BLaER1 treated with 17β-estradiol and CSF1 and Interleukin-3, amounts not matched to agents 10 nM and 100 nM (cell line): ENCODE measurements around the gene CYLC1.

Source experiments
- H3K27ac ChIP-seq, 11 experiments: shearing (Covaris generic); formaldehyde crosslinking; 2 replicates each; pipeline ENCODE4 v1.8.1; 2022
- H3K27me3 ChIP-seq, 11 experiments: shearing (Covaris generic); formaldehyde crosslinking; 2 replicates each; pipeline ENCODE4 v1.8.1; 2022
- H3K36me3 ChIP-seq, 11 experiments: shearing (Covaris generic); formaldehyde crosslinking; 2 replicates each; pipeline ENCODE4 v1.8.1; 2022
- H3K4me1 ChIP-seq, 10 experiments: shearing (Covaris generic); formaldehyde crosslinking; 2 replicates each; pipeline ENCODE4 v1.8.1; 2022
- H3K4me2 ChIP-seq, 11 experiments: shearing (Covaris generic); formaldehyde crosslinking; 2 replicates each; pipeline ENCODE4 v1.8.1; 2022
- H3K4me3 ChIP-seq, 10 experiments: shearing (Covaris generic); formaldehyde crosslinking; 2 replicates each; pipeline ENCODE4 v1.8.1; 2022
- H3K9ac ChIP-seq, 11 experiments: shearing (Covaris generic); formaldehyde crosslinking; 2 replicates each; pipeline ENCODE4 v1.8.1; 2022
- H3K9me3 ChIP-seq, 11 experiments: shearing (Covaris generic); formaldehyde crosslinking; replicated peaks in 1 of 11; 2 replicates each; pipeline ENCODE4 v1.8.1; 2022
- H4K20me1 ChIP-seq, 11 experiments: shearing (Covaris generic); formaldehyde crosslinking; 2 replicates each; pipeline ENCODE4 v1.8.1; 2022
- Cebpa-rat ChIP-seq, 11 experiments: shearing (Covaris generic); IDR thresholded peaks; 2 replicates each; pipeline ENCODE4 v1.8.1; 2022

The CYLC1 gene

DNA sequence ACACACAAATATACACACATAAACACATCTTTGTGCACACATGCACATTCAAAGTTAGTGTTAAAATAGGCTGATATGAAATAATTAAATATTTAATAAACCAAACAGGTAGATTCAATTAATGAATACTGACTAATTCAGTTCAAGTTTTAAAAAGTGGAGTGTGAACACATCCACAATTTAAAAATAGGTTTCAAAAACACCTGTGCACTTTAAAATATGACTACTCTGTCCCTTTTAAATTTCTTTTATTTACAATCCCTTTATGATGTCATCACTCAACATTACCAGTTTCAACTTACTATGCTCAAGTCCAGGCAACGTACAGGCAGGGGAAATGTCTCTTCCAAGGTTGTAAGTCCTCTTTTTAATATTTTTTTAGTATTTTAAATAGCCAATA is at the start of gene CYLC1:
Gene CYLC1, plus strand, starts transcription at position 301 of the 400 bp plus-strand sequence. Its CDS starts 37 bp downstream, at position 338.
- no peaks in the 10 kb centered on the region for H3K4me1 ChIP-seq
- no peaks in the 10 kb centered on the region for H4K20me1 ChIP-seq
- peaks cover 31 to 85% (median 67%) of the 10 kb centered on the region in 11 experiments; a peak in 20 of 22 replicates for H3K27me3 ChIP-seq
- H3K36me3 ChIP-seq, result no peaks in the 10 kb centered on the region
- no peak within 1 kb of the TSS for H3K4me3 ChIP-seq
- H3K9ac ChIP-seq, result no peak within 1 kb of the TSS
- peaks cover 8 to 20% (median 12%) of the 10 kb centered on the region in 11 experiments; a peak in 18 of 22 replicates for H3K9me3 ChIP-seq
- no peak for TF ChIP-seq Cebpa-rat (IDR thresholded peaks at IDR 0.05)
- H3K27ac ChIP-seq, result no peak within 1 kb of the TSS
- H3K4me2 ChIP-seq, result no peak within 1 kb of the TSS

DNA sequence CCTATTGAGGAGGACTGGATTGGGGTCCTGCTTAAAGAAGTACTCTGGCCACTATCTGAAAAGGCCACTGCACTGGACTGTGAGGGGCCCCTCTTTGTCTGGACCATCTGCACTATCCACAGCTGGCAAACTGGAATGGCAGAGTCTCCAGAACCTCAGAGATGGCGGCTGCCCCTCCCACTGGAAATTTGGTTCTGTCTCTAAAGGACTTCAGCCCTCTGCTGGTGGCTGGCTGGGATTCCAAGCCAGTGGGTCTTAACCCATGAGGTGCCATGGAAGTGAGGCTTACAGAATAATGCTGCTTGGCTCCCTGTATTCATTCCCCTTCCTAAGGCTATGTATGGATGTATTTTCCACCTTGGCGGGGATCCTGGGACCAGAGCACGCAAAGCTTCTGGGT is 41.6 kb upstream of the CYLC1 start:
- no peak for TF ChIP-seq Cebpa-rat (IDR thresholded peaks at IDR 0.05)
- Histone ChIP-seq H3K4me1 (no peaks in the 10 kb centered on the region), H3K36me3 (no peaks in the 10 kb centered on the region), H3K4me3 (no peak overlapping the region), H3K4me2 (no peak overlapping the region), H4K20me1 (no peaks in the 10 kb centered on the region), H3K9me3 (peaks cover 6 to 23% (median 15%) of the 10 kb centered on the region in 11 experiments; a peak in 17 of 22 replicates), H3K9ac (no peak overlapping the region), H3K27me3 (peaks cover 38 to 99% (median 85%) of the 10 kb centered on the region in 11 experiments; a peak in 20 of 22 replicates), H3K27ac (no peak overlapping the region)

- Histone ChIP-seq H3K9me3 (peaks cover 0 to 6% (median 0%) of the 10 kb centered on the region in 11 experiments; a peak in 4 of 22 replicates), H3K4me1 (peaks cover 6 to 24% (median 18%) of the 10 kb centered on the region in 10 experiments; a peak in 15 of 20 replicates), H3K36me3 (no peaks in the 10 kb centered on the region), H3K4me3 (peak overlapping the region in 3 of 10 experiments; percentile 4 to 23 (median 21); a peak in 1 of 20 replicates), H3K27ac (peak overlapping the region; percentile 32 to 77 (median 64); a peak in 20 of 22 replicates), H3K27me3 (peaks cover 33 to 97% (median 92%) of the 10 kb centered on the region in 11 experiments), H4K20me1 (0 out of 22 replicates have a peak, but pooled peaks cover 0 to 6% (median 0%) of the 10 kb centered on the region in 11 experiments), H3K4me2 (peak overlapping the region; percentile 23 to 62 (median 49)), H3K9ac (peak overlapping the region in 10 of 11 experiments; percentile 3 to 63 (median 52); a peak in 15 of 22 replicates)
- no peak for TF ChIP-seq Cebpa-rat (IDR thresholded peaks at IDR 0.05)
Measured at GRCh38 chrX:83829874-83830273, 31.1 kb upstream of the CYLC1 start.

- Histone ChIP-seq H3K27me3 (peaks cover 0 to 58% (median 34%) of the 10 kb centered on the region in 11 experiments; a peak in 20 of 22 replicates), H3K4me1 (0 out of 20 replicates have a peak, but pooled peaks cover 0 to 6% (median 0%) of the 10 kb centered on the region in 10 experiments), H3K9ac (no peak overlapping the region), H3K36me3 (no peaks in the 10 kb centered on the region), H3K9me3 (peaks cover 0 to 11% (median 0%) of the 10 kb centered on the region in 11 experiments; a peak in 5 of 22 replicates), H3K4me3 (no peak overlapping the region), H3K27ac (no peak overlapping the region), H4K20me1 (no peaks in the 10 kb centered on the region; a peak in 1 of 22 replicates), H3K4me2 (no peak overlapping the region)
- no peak for TF ChIP-seq Cebpa-rat (IDR thresholded peaks at IDR 0.05)
Measured at GRCh38 chrX:83845397-83845796, 15.5 kb upstream of the CYLC1 start.

DNA sequence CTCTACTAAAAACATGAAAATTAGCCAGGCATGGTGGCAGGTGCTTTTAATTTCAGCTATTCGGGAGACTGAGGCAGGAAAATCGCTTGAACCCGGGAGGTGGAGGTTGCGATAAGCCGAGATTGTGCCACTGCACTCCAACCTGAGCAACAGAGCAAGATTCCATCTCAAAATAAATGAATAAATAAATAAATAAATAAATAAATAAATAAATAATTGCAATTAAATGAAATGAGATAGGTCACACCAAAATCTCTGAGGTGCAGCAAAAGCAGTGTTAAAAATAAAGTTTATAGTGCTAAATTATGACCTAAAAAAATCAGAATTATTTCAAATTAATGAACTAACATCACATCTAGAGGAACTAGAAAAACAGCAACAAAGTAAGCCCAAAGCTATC is 13.6 kb upstream of the CYLC1 start:
- Histone ChIP-seq H3K27me3 (peaks cover 0 to 78% (median 46%) of the 10 kb centered on the region in 11 experiments; a peak in 20 of 22 replicates), H3K4me2 (no peak overlapping the region), H3K9ac (no peak overlapping the region), H4K20me1 (no peaks in the 10 kb centered on the region; a peak in 1 of 22 replicates), H3K4me3 (no peak overlapping the region), H3K27ac (no peak overlapping the region), H3K9me3 (peaks cover 0 to 11% (median 0%) of the 10 kb centered on the region in 11 experiments; a peak in 5 of 22 replicates), H3K4me1 (0 out of 20 replicates have a peak, but pooled peaks cover 0 to 6% (median 0%) of the 10 kb centered on the region in 10 experiments), H3K36me3 (no peaks in the 10 kb centered on the region)
- TF ChIP-seq Cebpa-rat (IDR thresholded peaks at IDR 0.05), result no peak

- no peak for TF ChIP-seq Cebpa-rat (IDR thresholded peaks at IDR 0.05)
- Histone ChIP-seq H3K4me2 (no peak overlapping the region), H3K27me3 (peaks cover 57 to 100% (median 93%) of the 10 kb centered on the region in 11 experiments), H3K9ac (no peak overlapping the region), H3K36me3 (no peaks in the 10 kb centered on the region), H3K4me1 (no peaks in the 10 kb centered on the region), H3K9me3 (no peaks in the 10 kb centered on the region), H4K20me1 (no peaks in the 10 kb centered on the region; a peak in 1 of 22 replicates), H3K27ac (no peak overlapping the region), H3K4me3 (no peak overlapping the region)
Measured at GRCh38 chrX:83888585-83888984, 27.6 kb downstream of the CYLC1 start.

DNA sequence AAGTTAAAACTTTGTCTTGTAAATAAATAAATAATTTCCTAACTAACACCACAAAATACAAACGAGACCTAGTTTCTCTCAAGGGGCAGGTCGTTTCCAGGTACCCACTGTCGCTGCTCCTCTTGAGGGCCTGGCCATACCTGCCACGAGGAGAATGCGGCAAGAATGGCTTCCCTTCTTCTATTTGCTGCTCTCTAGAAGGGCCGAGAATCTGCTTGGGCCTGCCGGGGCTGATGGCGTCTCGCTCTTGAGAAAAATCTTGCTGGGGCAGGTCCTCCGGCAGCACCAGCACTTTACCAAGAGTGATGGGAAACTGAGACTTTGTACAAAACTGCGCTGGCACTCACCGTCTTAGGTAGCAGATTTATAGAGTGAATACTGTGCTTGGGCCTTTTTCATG is 31.5 kb downstream of the CYLC1 start:
- Histone ChIP-seq H3K27ac (no peak overlapping the region), H3K4me3 (no peak overlapping the region), H3K36me3 (no peaks in the 10 kb centered on the region), H3K27me3 (peaks cover 58 to 100% (median 96%) of the 10 kb centered on the region in 11 experiments), H4K20me1 (no peaks in the 10 kb centered on the region), H3K9ac (no peak overlapping the region), H3K9me3 (no peaks in the 10 kb centered on the region), H3K4me1 (no peaks in the 10 kb centered on the region), H3K4me2 (no peak overlapping the region)
- no peak for TF ChIP-seq Cebpa-rat (IDR thresholded peaks at IDR 0.05)

GRCh38 chrX:83906921-83907320 is 46.0 kb downstream of the CYLC1 start:
- no peak overlapping the region for H3K27ac ChIP-seq
- no peaks in the 10 kb centered on the region for H3K4me1 ChIP-seq
- H3K4me3 ChIP-seq, result no peak overlapping the region
- TF ChIP-seq Cebpa-rat (IDR thresholded peaks at IDR 0.05), result no peak
- no peak overlapping the region for H3K4me2 ChIP-seq
- no peak overlapping the region for H3K9ac ChIP-seq
- H4K20me1 ChIP-seq, result peaks cover 0 to 4% (median 0%) of the 10 kb centered on the region in 11 experiments; a peak in 2 of 22 replicates
- H3K9me3 ChIP-seq, result no peaks in the 10 kb centered on the region
- H3K27me3 ChIP-seq, result peaks cover 0 to 54% (median 40%) of the 10 kb centered on the region in 11 experiments; a peak in 20 of 22 replicates
- H3K36me3 ChIP-seq, result no peaks in the 10 kb centered on the region

GRCh38 chrX:83916525-83916924 is 55.6 kb downstream of the CYLC1 start:
- H3K4me3 ChIP-seq, result no peak overlapping the region
- H3K4me2 ChIP-seq, result no peak overlapping the region
- H3K27me3 ChIP-seq, result peaks cover 14 to 75% (median 49%) of the 10 kb centered on the region in 11 experiments; a peak in 19 of 22 replicates
- H3K4me1 ChIP-seq, result no peaks in the 10 kb centered on the region
- H4K20me1 ChIP-seq, result peaks cover 0 to 3% (median 0%) of the 10 kb centered on the region in 11 experiments; a peak in 2 of 22 replicates
- H3K27ac ChIP-seq, result no peak overlapping the region
- no peak for TF ChIP-seq Cebpa-rat (IDR thresholded peaks at IDR 0.05)
- H3K9me3 ChIP-seq, result no peaks in the 10 kb centered on the region
- H3K36me3 ChIP-seq, result no peaks in the 10 kb centered on the region
- H3K9ac ChIP-seq, result no peak overlapping the region
